ENCODE measurements around the gene MSL3. TPM values are rescaled to one million over a fixed set of nuclear protein-coding genes. Genes with fewer than 3 reads are reported as not detected.

Gene MSL3
- total RNA-seq, 1 donor from 2014 or later, result 34.9 TPM

GRCh38 chrX:11793734-11794133 is 35.7 kb downstream of the MSL3 start:
- no peak for DNase-seq
- no peak for ATAC-seq
- no peak overlapping the region for H3K27ac ChIP-seq
- no peak for TF ChIP-seq CTCF (IDR thresholded peaks at IDR 0.05)
- H3K9me3 ChIP-seq, result no peaks in the 10 kb centered on the region
- no peaks in the 10 kb centered on the region for H3K27me3 ChIP-seq (ENCODE audit: low read depth)
- H3K4me3 ChIP-seq, result no peak overlapping the region
- no peaks in the 10 kb centered on the region for H3K4me1 ChIP-seq
- intact Hi-C loops (cut with DNase I), result no loop called here
- no peaks in the 10 kb centered on the region for H3K36me3 ChIP-seq

GRCh38 chrX:11813341-11813740 is 55.3 kb downstream of the MSL3 start:
- Histone ChIP-seq H3K27me3 (ENCODE audit: low read depth) (no peaks in the 10 kb centered on the region), H3K27ac (no peak overlapping the region), H3K4me3 (no peak overlapping the region), H3K4me1 (no peaks in the 10 kb centered on the region), H3K9me3 (no peaks in the 10 kb centered on the region), H3K36me3 (no peaks in the 10 kb centered on the region)
- DNase-seq, result no peak
- TF ChIP-seq CTCF (IDR thresholded peaks at IDR 0.05), result no peak
- ATAC-seq, result no peak
- intact Hi-C loops (cut with DNase I), result no loop called here

Other genes starting within 250 kb of the MSL3 start
- gene ARHGAP6, start 92.3 kb upstream of the MSL3 start, total RNA-seq, result 16.7 TPM

All from lower lobe of right lung (tissue), 2 donors.